Gastrocnemius medialis (tissue), 4 donors: ENCODE measurements around the gene B3GNT2.

ENCODE experiments used
- POLR2A ChIP-seq, 2 donors: fragments of 450-650 bp; IDR thresholded peaks; one replicate each; pipeline ENCODE4 v1.6.1; 2017; ENCODE audit warnings: antibody characterized with exemption in 2 of 2, mild to moderate bottlenecking in 2 of 2, moderate library complexity in 2 of 2
- TF ChIP-seq, protein P1 (sequence below), 5 experiments: fragments of 450-650 bp in 3 of 5; fragments of 200-600 bp in 2 of 5; sonication (generic) in 2 of 5; IDR thresholded peaks in 4 of 5; conservative IDR thresholded peaks in 1 of 5; 1 replicate in 4 of 5; 2 replicates in 1 of 5; pipeline ENCODE4 v1.5.1; 2016 to 2019; ENCODE audit warnings: antibody characterized with exemption in 5 of 5, mild to moderate bottlenecking in 3 of 5, moderate library complexity in 3 of 5

DNA sequence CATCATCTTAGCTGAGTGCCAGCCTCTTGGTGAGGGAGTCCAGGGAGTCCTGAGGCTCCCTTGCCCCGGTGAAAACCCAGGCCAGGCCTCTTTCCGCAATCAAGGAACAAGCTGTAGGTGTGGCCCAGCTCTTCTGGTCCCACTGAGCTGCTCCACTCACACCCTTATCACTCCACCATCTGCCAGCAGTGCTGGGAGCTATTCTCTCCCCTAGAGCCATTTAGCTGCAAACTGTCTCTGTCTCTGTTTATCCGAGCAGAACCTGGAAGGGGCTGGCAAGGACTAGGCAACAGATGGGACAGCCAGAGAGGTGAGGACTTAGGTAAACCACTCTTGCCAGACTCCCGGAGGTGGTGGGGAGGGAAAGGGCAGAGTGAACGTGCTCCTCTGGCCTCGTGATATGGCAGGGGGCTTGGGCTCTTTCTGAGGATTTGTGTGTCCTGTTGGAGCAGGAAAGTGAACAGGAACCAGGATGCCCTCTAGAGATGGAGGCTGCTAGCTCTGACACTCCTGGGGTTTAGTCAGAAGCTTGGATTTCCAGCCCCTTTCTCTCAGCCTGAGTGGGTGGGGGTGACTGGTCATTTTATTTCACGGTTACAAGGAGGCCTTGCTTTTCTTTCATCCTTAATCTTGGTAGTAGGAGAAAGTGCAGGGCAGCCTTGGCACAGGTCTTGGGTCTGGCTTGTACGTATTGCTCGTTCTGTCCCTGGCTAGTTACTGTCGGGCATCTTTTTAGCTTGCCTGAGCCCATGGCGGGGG, 19.6 kb downstream of the B3GNT2 start:
- TF ChIP-seq, protein P1, sequence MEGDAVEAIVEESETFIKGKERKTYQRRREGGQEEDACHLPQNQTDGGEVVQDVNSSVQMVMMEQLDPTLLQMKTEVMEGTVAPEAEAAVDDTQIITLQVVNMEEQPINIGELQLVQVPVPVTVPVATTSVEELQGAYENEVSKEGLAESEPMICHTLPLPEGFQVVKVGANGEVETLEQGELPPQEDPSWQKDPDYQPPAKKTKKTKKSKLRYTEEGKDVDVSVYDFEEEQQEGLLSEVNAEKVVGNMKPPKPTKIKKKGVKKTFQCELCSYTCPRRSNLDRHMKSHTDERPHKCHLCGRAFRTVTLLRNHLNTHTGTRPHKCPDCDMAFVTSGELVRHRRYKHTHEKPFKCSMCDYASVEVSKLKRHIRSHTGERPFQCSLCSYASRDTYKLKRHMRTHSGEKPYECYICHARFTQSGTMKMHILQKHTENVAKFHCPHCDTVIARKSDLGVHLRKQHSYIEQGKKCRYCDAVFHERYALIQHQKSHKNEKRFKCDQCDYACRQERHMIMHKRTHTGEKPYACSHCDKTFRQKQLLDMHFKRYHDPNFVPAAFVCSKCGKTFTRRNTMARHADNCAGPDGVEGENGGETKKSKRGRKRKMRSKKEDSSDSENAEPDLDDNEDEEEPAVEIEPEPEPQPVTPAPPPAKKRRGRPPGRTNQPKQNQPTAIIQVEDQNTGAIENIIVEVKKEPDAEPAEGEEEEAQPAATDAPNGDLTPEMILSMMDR (IDR thresholded peaks at IDR 0.05 in 4 of 5, conservative IDR thresholded peaks at IDR 0.05 in 1 of 5) = no peak
- TF ChIP-seq POLR2A (IDR thresholded peaks at IDR 0.05) = no peak
